Right lobe of liver (tissue), 4 donors: ENCODE measurements around the gene OSBPL9.

ENCODE experiments used
- POLR2A ChIP-seq: fragments of 450-650 bp; IDR thresholded peaks from one replicate; pipeline ENCODE4 v1.6.1; 2017; ENCODE audit warnings: antibody characterized with exemption, mild to moderate bottlenecking
- TF ChIP-seq, protein P1 (sequence below), 4 donors: fragments of 200-600 bp in 3 of 4; fragments of 450-650 bp in 1 of 4; IDR thresholded peaks; one replicate each; pipeline versions ENCODE4 v1.5.1 to v1.8.0; 2016 to 2022; ENCODE audit warnings: antibody characterized with exemption in 4 of 4, mild to moderate bottlenecking in 2 of 4
- donor health status: DM: no; HTN: no; CAD: no.
- donor health status: DM: no; HTN: no; CAD: no.
- donor health status: DM: no; HTN: yes; CAD: no.

- TF ChIP-seq, protein P1, sequence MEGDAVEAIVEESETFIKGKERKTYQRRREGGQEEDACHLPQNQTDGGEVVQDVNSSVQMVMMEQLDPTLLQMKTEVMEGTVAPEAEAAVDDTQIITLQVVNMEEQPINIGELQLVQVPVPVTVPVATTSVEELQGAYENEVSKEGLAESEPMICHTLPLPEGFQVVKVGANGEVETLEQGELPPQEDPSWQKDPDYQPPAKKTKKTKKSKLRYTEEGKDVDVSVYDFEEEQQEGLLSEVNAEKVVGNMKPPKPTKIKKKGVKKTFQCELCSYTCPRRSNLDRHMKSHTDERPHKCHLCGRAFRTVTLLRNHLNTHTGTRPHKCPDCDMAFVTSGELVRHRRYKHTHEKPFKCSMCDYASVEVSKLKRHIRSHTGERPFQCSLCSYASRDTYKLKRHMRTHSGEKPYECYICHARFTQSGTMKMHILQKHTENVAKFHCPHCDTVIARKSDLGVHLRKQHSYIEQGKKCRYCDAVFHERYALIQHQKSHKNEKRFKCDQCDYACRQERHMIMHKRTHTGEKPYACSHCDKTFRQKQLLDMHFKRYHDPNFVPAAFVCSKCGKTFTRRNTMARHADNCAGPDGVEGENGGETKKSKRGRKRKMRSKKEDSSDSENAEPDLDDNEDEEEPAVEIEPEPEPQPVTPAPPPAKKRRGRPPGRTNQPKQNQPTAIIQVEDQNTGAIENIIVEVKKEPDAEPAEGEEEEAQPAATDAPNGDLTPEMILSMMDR (IDR thresholded peaks at IDR 0.05), result no peak
- no peak for TF ChIP-seq POLR2A
These were observed 26.5 kb downstream of the OSBPL9 start for GRCh38 chr1:51643362-51643761.
